Measurements from ENCODE around the gene STRADB. TPM values are rescaled to one million over a fixed set of nuclear protein-coding genes. Genes with fewer than 3 reads are reported as not detected.

The STRADB gene
- total RNA-seq, 1 experiment from 2014 or later: 24.0 TPM

DNA sequence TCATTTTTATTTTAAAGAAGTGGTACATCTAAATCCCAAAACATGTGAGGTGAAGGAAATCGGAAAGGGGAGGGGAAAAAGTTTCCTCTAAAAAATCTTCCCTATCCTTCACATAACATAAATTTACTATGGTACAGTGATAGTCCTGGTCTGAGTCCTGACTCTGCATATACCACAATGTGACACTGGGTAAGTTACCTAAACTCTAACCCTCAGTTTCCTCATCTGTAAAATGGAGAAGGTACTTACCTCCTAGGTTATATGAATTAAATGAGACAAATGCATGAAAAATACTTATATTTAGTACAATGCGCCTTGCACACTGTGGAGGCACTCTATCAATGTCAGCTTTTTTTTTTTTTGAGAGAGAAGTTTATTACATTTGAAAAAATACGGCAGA, 42.6 kb upstream of the STRADB start:
- Histone ChIP-seq H3F3A (ENCODE audit: insufficient read depth, low read depth) (peaks cover 5% of the 10 kb centered on the region; the same call in 1 of the 2 replicates), H4K20me1 (ENCODE audit: insufficient read depth) (no peaks in the 10 kb centered on the region), H3K4me3 (no peak overlapping the region), H3K79me2 (ENCODE audit: low read depth) (0 out of 2 replicates have a peak, but pooled peaks cover 5% of the 10 kb centered on the region), H3K27ac (no peak overlapping the region), H3K36me3 (ENCODE audit: low read depth) (no peaks in the 10 kb centered on the region), H3K4me1 (replicated peaks; ENCODE audit: insufficient read depth) (peaks cover 20% of the 10 kb centered on the region), H3K4me2 (no peak overlapping the region), H3K9me3 (ENCODE audit: insufficient read depth, low read depth) (no peaks in the 10 kb centered on the region), H3K27me3 (ENCODE audit: insufficient read depth, low read depth) (no peaks in the 10 kb centered on the region), H2AFZ (no peak overlapping the region), H3K9me2 (ENCODE audit: insufficient read depth) (no peaks in the 10 kb centered on the region; the same call in 1 of the 2 replicates)
- no TSS peak for BruUV-seq (replicated peaks)
- ChIA-PET POLR2A (ENCODE audit: unreplicated experiment) (no interaction called here), CTCF (no interaction called here)
- TF ChIP-seq CTCF (conservative IDR thresholded peaks at IDR 0.05) (no peak), EZH2 (IDR thresholded peaks at IDR 0.05; ENCODE audit: low read depth) (no peak)
- DNase-seq: no peak
- intact Hi-C loops (cut with micrococcal nuclease; ENCODE audit: unreplicated experiment): no loop called here

DNA sequence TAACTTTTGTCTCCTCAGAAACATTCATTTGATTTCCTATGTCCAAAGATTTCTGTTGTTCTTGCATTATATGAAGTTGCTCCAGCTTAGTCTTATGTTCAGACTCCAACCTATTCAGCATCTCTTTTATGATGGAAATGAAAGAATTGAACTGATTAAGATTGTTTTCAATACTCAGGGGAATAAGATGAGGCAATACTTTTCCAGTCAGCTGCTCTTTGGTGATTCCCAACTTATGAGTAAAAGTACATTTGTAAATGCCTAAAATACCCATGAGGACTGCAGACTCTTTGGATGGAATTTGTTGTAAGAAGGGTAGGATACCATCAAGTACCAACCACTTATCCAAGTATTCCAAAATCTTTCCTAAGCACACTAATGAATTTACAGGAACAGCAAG, 40.1 kb upstream of the STRADB start:
- 0 out of 2 replicates have a peak, but pooled peaks cover 4% of the 10 kb centered on the region for H3K79me2 ChIP-seq (ENCODE audit: low read depth)
- ChIA-PET POLR2A (ENCODE audit: unreplicated experiment) (no interaction called here), CTCF (no interaction called here)
- H3K4me2 ChIP-seq: no peak overlapping the region
- no TSS peak for BruUV-seq (replicated peaks)
- H3K9me3 ChIP-seq (ENCODE audit: insufficient read depth, low read depth): no peaks in the 10 kb centered on the region
- intact Hi-C loops (cut with micrococcal nuclease; ENCODE audit: unreplicated experiment): no loop called here
- H2AFZ ChIP-seq: no peak overlapping the region
- H3F3A ChIP-seq (ENCODE audit: insufficient read depth, low read depth): no peaks in the 10 kb centered on the region
- DNase-seq: no peak
- H3K4me3 ChIP-seq: no peak overlapping the region
- H3K27ac ChIP-seq: no peak overlapping the region
- H3K4me1 ChIP-seq (replicated peaks; ENCODE audit: insufficient read depth): peaks cover 5% of the 10 kb centered on the region
- H3K27me3 ChIP-seq (ENCODE audit: insufficient read depth, low read depth): no peaks in the 10 kb centered on the region
- H4K20me1 ChIP-seq (ENCODE audit: insufficient read depth): no peaks in the 10 kb centered on the region
- H3K36me3 ChIP-seq (ENCODE audit: low read depth): no peaks in the 10 kb centered on the region
- no peak for TF ChIP-seq EZH2 (IDR thresholded peaks at IDR 0.05; ENCODE audit: low read depth)
- no peak for TF ChIP-seq CTCF (conservative IDR thresholded peaks at IDR 0.05)
- H3K9me2 ChIP-seq (ENCODE audit: insufficient read depth): no peaks in the 10 kb centered on the region; the same call in 1 of the 2 replicates

DNA sequence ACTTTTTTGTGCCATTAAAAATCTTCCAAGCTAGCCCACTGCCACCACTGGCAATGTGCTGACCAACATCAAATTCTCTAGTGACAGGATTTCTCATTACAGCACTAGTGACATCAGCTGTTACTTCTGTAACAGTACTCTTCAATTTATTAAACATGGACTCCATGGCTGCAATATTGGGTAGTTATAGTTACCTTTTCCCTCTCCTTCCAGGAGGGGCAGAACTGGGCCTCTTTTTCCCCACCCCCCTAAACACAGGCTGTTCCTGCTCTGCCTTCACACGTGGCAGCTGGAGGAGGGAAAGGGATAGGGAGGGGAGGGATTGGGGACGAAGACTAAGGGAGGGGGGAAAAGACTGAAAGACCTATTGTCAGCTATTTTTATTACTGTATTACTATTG, 38.4 kb upstream of the STRADB start:
- TF ChIP-seq EZH2 (IDR thresholded peaks at IDR 0.05; ENCODE audit: low read depth): no peak
- no peak for TF ChIP-seq CTCF (conservative IDR thresholded peaks at IDR 0.05)
- CTCF ChIA-PET: no interaction called here
- DNase-seq: no peak

More for the DNA sequence above, 38.4 kb upstream of the STRADB start:
- Histone ChIP-seq H3K4me1 (replicated peaks; ENCODE audit: insufficient read depth) (no peaks in the 10 kb centered on the region), H3K9me2 (ENCODE audit: insufficient read depth) (no peaks in the 10 kb centered on the region; the same call in 1 of the 2 replicates), H3K27ac (no peak overlapping the region), H4K20me1 (ENCODE audit: insufficient read depth) (no peaks in the 10 kb centered on the region), H3K79me2 (ENCODE audit: low read depth) (0 out of 2 replicates have a peak, but pooled peaks cover 4% of the 10 kb centered on the region), H3K4me2 (no peak overlapping the region), H3F3A (ENCODE audit: insufficient read depth, low read depth) (no peaks in the 10 kb centered on the region), H3K4me3 (no peak overlapping the region), H3K36me3 (ENCODE audit: low read depth) (no peaks in the 10 kb centered on the region), H2AFZ (no peak overlapping the region), H3K9me3 (ENCODE audit: insufficient read depth, low read depth) (no peaks in the 10 kb centered on the region), H3K27me3 (ENCODE audit: insufficient read depth, low read depth) (no peaks in the 10 kb centered on the region)
- no TSS peak for BruUV-seq (replicated peaks)
- POLR2A ChIA-PET (ENCODE audit: unreplicated experiment): no interaction called here
- intact Hi-C loops (cut with micrococcal nuclease; ENCODE audit: unreplicated experiment): no loop called here
